Measurements from ENCODE around the gene SYCE3. TPM values are rescaled to one million over a fixed set of nuclear protein-coding genes. Genes with fewer than 3 reads are reported as not detected.

Gene SYCE3
- total and polyA plus RNA-seq, 9 of the 15 experiments (the other 6 are each of a cell fraction or from before 2014, with no cell fraction given): 0.56 TPM; not detected in 8

DNA sequence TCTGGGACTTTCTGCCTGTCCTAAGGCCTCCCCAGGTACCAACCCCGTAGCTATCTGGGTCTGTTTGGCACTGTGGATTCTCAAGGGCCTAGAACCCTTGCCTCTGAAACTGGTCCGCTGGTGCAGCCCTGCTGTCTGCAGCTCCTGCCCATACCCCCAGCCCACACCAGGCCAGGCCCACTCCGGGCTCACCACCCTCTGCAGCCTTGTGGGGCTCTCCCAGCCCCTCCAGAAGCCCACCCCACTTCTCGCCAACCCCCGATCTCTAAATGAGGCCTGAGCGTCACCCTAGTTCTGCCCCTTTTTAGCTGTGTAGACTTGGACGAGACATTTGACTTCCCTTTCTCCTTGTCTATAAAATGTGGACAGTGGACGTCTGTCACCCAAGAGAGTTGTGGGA is 12.3 kb downstream of the SYCE3 start:
- CTCF ChIA-PET (ENCODE audit: low intra/inter-chr PET ratio): no interaction called here
- Histone ChIP-seq H3K9me1 (ENCODE audit: control insufficient read depth, insufficient read depth, low read length) (no peaks in the 10 kb centered on the region), H3K4me1 (replicated peaks in 1 of 2; ENCODE audit: control insufficient read depth in 2 of 2, insufficient read depth in 2 of 2, low read length in 2 of 2) (peaks cover 0 to 37% of the 10 kb centered on the region in 2 experiments; a peak in 3 of 5 replicates), H2AFZ (ENCODE audit: low read depth, low read length) (no peak overlapping the region), H3K9me3 (replicated peaks; ENCODE audit: control insufficient read depth, insufficient read depth, low read depth, low read length) (no peaks in the 10 kb centered on the region), H3K4me2 (ENCODE audit: insufficient read depth, low read length) (no peak overlapping the region), H3K27ac (ENCODE audit: extremely low read depth, low read depth, low read length) (no peak overlapping the region), H4K20me1 (replicated peaks; ENCODE audit: control insufficient read depth, insufficient read depth, low read length) (no peaks in the 10 kb centered on the region), H3K36me3 (ENCODE audit: control insufficient read depth, insufficient read depth, low read length) (no peaks in the 10 kb centered on the region), H3K79me2 (ENCODE audit: control insufficient read depth, insufficient read depth, low read length) (no peaks in the 10 kb centered on the region), H3K4me3 (no peak overlapping the region), H3K27me3 (ENCODE audit: control insufficient read depth in 2 of 2, insufficient read depth in 2 of 2, low read length in 2 of 2) (peaks cover 0 to 11% of the 10 kb centered on the region in 2 experiments; a peak in 1 of 5 replicates), H3K9ac (ENCODE audit: insufficient read depth in 1 of 2, low read depth in 2 of 2, low read length in 2 of 2) (no peak overlapping the region)
- ATAC-seq: no peak
- 21% methylated on average over 6 of the region's 8 CpGs for WGBS (ENCODE audit: insufficient coverage, low coverage, missing lambda C conversion rate)
- TF ChIP-seq ARHGAP35 (IDR thresholded peaks at IDR 0.05; ENCODE audit: partially characterized antibody) (no peak), FOXM1 (IDR thresholded peaks at IDR 0.05; ENCODE audit: low read depth) (no peak), FOXM1 (CRISPR knock-in tag; IDR thresholded peaks at IDR 0.05; ENCODE audit: low read depth) (no peak), TEAD4 (IDR thresholded peaks at IDR 0.05; ENCODE audit: low read length) (no peak), TEAD4 (CRISPR knock-in tag; IDR thresholded peaks at IDR 0.05; ENCODE audit: borderline replicate concordance) (no peak), POLR3G (IDR thresholded peaks at IDR 0.05; ENCODE audit: extremely low read depth, insufficient read length, insufficient replicate concordance) (no peak), RB1 (IDR thresholded peaks at IDR 0.05; ENCODE audit: low read depth) (no peak), NKRF (IDR thresholded peaks at IDR 0.05; ENCODE audit: borderline replicate concordance) (no peak), POLR2AphosphoS2 (IDR thresholded peaks at IDR 0.05; ENCODE audit: low read length) (no peak), EP300 (IDR thresholded peaks at IDR 0.05; ENCODE audit: low read length) (no peak), ZNF41 (CRISPR knock-in tag; conservative IDR thresholded peaks at IDR 0.05) (no peak), SREBF1 (IDR thresholded peaks at IDR 0.05; ENCODE audit: borderline replicate concordance, low read depth, low read length) (no peak)
- POLR2A ChIA-PET: interaction anchor here (0.7 to 1.5 kb wide), 3 partner anchors 11 to 23 kb away, joined by 3 to 5 read pairs (median 4); partner anchors contain the start of gene SYCE3
- FAIRE-seq: no peak
- no TSS peak for BruUV-seq (replicated peaks)
- DNase-seq (ENCODE audit: extremely low read depth in 1 of 4, low spot score in 3 of 4): no peak
- intact Hi-C loops (cut with micrococcal nuclease) (no loop called here), in situ Hi-C loops (cut with MboI) (no loop called here)

All from K562 (cell line).